Natural killer cell (primary cell): ENCODE results near the gene NCBP3. TPM values are rescaled to one million over a fixed set of nuclear protein-coding genes. Genes with fewer than 3 reads are reported as not detected.

ENCODE experiments used
- ATAC-seq, 3 donors: fragments of 150-1000 bp in 2 of 3; fragments of 200-7000 bp in 1 of 3; cut with Tn5 transposase; 1 replicate in 1 of 3; 2 replicates in 2 of 3; pipeline ENCODE4 v1.10.0; 2021; ENCODE audit warnings: mild to moderate bottlenecking in 2 of 3, moderate library complexity in 2 of 3
- DNase-seq, 2 donors: peaks; one replicate each; pipeline versions ENCODE4 v3.0.0 to v3.0.0-alpha.2; 2013 to 2021; ENCODE audit warnings: mixed read lengths in 1 of 2
- H3K27ac ChIP-seq: one replicate; pipeline ENCODE4 v1.5.1; 2013; ENCODE audit warnings: mild to moderate bottlenecking, low read length
- H3K27me3 ChIP-seq: one replicate; pipeline ENCODE4 v1.6.1; 2013; ENCODE audit warnings: low read length; ENCODE audit not compliant: control insufficient read depth, insufficient read depth
- H3K36me3 ChIP-seq: one replicate; pipeline ENCODE4 v1.6.1; 2013; ENCODE audit warnings: low read length; ENCODE audit not compliant: control insufficient read depth, insufficient read depth
- H3K4me1 ChIP-seq: one replicate; pipeline ENCODE4 v1.6.1; 2013; ENCODE audit warnings: low read length; ENCODE audit not compliant: control insufficient read depth, insufficient read depth
- H3K4me3 ChIP-seq: one replicate; pipeline ENCODE4 v1.5.1; 2013; ENCODE audit warnings: low read length
- H3K9me3 ChIP-seq: one replicate; pipeline ENCODE4 v1.6.1; 2013; ENCODE audit warnings: low read length; ENCODE audit not compliant: control insufficient read depth, insufficient read depth
- H3K27ac Mint-ChIP-seq, 2 donors: one replicate each; pipeline ENCODE4 v1.8.0; 2022; ENCODE audit warnings: mild to moderate bottlenecking in 2 of 2, mixed read lengths in 2 of 2, moderate library complexity in 1 of 2
- H3K27me3 Mint-ChIP-seq, 2 donors: one replicate each; pipeline ENCODE4 v1.8.0; 2022; ENCODE audit warnings: low read depth in 2 of 2, mixed read lengths in 2 of 2
- H3K36me3 Mint-ChIP-seq: one replicate; pipeline ENCODE4 v1.8.0; 2022; ENCODE audit warnings: mixed read lengths
- H3K4me1 Mint-ChIP-seq, 2 donors: one replicate each; pipeline ENCODE4 v1.8.0; 2022; ENCODE audit warnings: mixed read lengths in 2 of 2
- H3K4me3 Mint-ChIP-seq: one replicate; pipeline ENCODE4 v1.8.0; 2022; ENCODE audit warnings: mild to moderate bottlenecking, moderate library complexity, mixed read lengths
- H3K9me3 Mint-ChIP-seq, 2 donors: one replicate each; pipeline ENCODE4 v1.8.0; 2022; ENCODE audit warnings: mixed read lengths in 2 of 2
- WGBS: methylation state at CpG from one replicate; pipeline ENCODE4 v1.1.7; 2013; ENCODE audit warnings: missing lambda C conversion rate; ENCODE audit not compliant: insufficient coverage; 5-methylcytosine and 5-hydroxymethylcytosine counted together
- intact Hi-C: fragments of 100-400 bp; cut with micrococcal nuclease; formaldehyde crosslinking; loops from one replicate; pipeline ENCODE4 v1.14.2; 2022
- total RNA-seq, 4 donors: library from RNA; stranded (reverse); fragments of 120-200 nt in 1 of 4; gene quantifications; one replicate each; pipeline versions ENCODE4 v1.2.3 to v1.2.4, GENCODE V29; 2013 to 2022
- TF ChIP-seq, protein P1 (sequence below): fragments of 200-600 bp; IDR thresholded peaks from one replicate; pipeline ENCODE4 v1.8.0; 2022; ENCODE audit warnings: antibody characterized with exemption

NCBP3 gene
- total RNA-seq, 3 donors from 2014 or later (not counting 1 experiment from before 2014, with no cell fraction given): 55.9 to 60.7 (median 58.1) TPM

DNA sequence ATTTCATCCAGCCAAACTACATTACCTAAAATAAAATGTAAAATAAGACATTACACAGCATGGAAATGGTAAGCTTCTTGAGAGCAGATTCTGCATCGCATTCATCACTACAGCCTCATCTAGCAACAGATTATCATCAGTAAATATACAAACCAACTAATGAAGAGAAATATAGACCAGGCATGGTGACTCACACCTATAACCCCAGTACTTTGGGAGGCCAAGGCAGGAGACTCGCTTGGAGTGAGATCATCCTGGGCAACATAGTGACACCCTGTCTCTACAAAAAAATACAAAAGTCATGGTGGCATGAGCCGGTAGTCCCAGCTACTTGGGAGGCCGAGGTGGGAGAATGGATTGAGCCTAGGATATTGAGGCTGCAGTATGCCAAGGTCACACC lies 19.9 kb downstream of the NCBP3 start:
- H3K27me3 Mint-ChIP-seq: no peaks in the 10 kb centered on the region
- Histone ChIP-seq H3K9me3 (no peaks in the 10 kb centered on the region), H3K36me3 (peaks cover 62% of the 10 kb centered on the region), H3K27ac (no peak overlapping the region), H3K4me3 (no peak overlapping the region), H3K27me3 (no peaks in the 10 kb centered on the region), H3K4me1 (no peaks in the 10 kb centered on the region)
- TF ChIP-seq, protein P1, sequence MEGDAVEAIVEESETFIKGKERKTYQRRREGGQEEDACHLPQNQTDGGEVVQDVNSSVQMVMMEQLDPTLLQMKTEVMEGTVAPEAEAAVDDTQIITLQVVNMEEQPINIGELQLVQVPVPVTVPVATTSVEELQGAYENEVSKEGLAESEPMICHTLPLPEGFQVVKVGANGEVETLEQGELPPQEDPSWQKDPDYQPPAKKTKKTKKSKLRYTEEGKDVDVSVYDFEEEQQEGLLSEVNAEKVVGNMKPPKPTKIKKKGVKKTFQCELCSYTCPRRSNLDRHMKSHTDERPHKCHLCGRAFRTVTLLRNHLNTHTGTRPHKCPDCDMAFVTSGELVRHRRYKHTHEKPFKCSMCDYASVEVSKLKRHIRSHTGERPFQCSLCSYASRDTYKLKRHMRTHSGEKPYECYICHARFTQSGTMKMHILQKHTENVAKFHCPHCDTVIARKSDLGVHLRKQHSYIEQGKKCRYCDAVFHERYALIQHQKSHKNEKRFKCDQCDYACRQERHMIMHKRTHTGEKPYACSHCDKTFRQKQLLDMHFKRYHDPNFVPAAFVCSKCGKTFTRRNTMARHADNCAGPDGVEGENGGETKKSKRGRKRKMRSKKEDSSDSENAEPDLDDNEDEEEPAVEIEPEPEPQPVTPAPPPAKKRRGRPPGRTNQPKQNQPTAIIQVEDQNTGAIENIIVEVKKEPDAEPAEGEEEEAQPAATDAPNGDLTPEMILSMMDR: no peak
- H3K36me3 Mint-ChIP-seq: peaks cover 11% of the 10 kb centered on the region
- DNase-seq: no peak
- 95% methylated on average over 4 of the region's 4 CpGs for WGBS
- peaks cover 0 to 3% of the 10 kb centered on the region in 2 donors for H3K9me3 Mint-ChIP-seq
- H3K4me1 Mint-ChIP-seq: peaks cover 7% of the 10 kb centered on the region in 2 donors
- no peak overlapping the region for H3K4me3 Mint-ChIP-seq
- ATAC-seq: no peak
- H3K27ac Mint-ChIP-seq: no peak overlapping the region
- intact Hi-C loops: loop anchor here (2.0 kb wide), 1 partner anchor 143 kb away; no protein-coding TSS in a partner anchor

DNA sequence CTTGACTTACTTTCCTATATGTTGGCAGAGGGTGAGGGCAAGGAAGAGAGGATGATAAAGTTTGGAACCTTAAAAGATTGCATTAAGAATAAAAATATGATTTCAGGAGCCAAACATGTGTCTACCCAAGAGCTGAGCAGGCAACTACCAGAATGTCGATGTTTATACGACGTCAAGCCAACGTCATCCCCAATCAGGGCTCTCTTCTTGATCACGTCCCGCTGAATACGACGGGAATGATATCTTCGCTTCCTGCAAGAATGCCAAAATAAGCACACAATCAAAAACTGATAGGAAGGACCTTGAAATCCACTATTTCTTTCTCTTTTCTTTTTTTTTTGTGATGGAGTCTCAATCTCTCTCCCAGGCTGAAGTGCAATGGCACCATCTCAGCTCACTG lies 24.9 kb downstream of the NCBP3 start:
- TF ChIP-seq, protein P1: no peak
- DNase-seq (no peak), ATAC-seq (no peak)
- no peak overlapping the region for H3K27ac Mint-ChIP-seq
- no peak overlapping the region for H3K4me3 ChIP-seq
- peaks cover 82% of the 10 kb centered on the region for H3K36me3 ChIP-seq
- H3K27me3 ChIP-seq: no peaks in the 10 kb centered on the region
- peaks cover 22% of the 10 kb centered on the region for H3K36me3 Mint-ChIP-seq
- no peaks in the 10 kb centered on the region for H3K27me3 Mint-ChIP-seq
- H3K4me1 Mint-ChIP-seq: no peaks in the 10 kb centered on the region
- WGBS: 97% methylated on average over 9 of the region's 9 CpGs
- no peak overlapping the region for H3K4me3 Mint-ChIP-seq
- H3K9me3 Mint-ChIP-seq: no peaks in the 10 kb centered on the region
- intact Hi-C loops: no loop called here
- no peaks in the 10 kb centered on the region for H3K4me1 ChIP-seq
- H3K9me3 ChIP-seq: no peaks in the 10 kb centered on the region
- no peak overlapping the region for H3K27ac ChIP-seq

DNA sequence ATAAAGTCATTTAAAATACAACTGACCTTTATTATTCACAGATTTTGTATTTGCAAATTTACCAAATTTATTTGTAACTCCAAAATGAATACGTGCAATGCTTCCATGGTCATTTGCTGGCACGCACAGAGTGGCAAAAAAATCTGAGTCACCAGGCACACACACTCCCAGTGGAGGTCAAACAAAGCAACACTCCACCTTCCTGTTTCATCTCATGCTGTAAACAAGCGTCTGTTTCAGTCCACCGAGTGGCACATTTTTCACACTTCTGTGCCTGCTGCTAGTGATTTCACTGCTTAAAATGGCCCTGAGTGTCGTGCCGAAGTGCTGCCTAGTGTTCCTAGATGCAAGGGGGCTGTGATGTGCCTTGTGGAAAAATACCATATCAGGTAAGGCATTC lies 27.3 kb downstream of the NCBP3 start:
- Histone ChIP-seq H3K4me1 (no peaks in the 10 kb centered on the region), H3K9me3 (no peaks in the 10 kb centered on the region), H3K36me3 (peaks cover 86% of the 10 kb centered on the region), H3K4me3 (no peak overlapping the region), H3K27me3 (no peaks in the 10 kb centered on the region), H3K27ac (no peak overlapping the region)
- H3K36me3 Mint-ChIP-seq: peaks cover 29% of the 10 kb centered on the region
- H3K9me3 Mint-ChIP-seq: no peaks in the 10 kb centered on the region
- H3K27me3 Mint-ChIP-seq: no peaks in the 10 kb centered on the region
- DNase-seq (no peak), ATAC-seq (no peak)
- 77% methylated on average over 6 of the region's 6 CpGs for WGBS
- no peak overlapping the region for H3K4me3 Mint-ChIP-seq
- H3K27ac Mint-ChIP-seq: no peak overlapping the region
- no peaks in the 10 kb centered on the region for H3K4me1 Mint-ChIP-seq
- intact Hi-C loops: no loop called here
- TF ChIP-seq, protein P1: no peak

DNA sequence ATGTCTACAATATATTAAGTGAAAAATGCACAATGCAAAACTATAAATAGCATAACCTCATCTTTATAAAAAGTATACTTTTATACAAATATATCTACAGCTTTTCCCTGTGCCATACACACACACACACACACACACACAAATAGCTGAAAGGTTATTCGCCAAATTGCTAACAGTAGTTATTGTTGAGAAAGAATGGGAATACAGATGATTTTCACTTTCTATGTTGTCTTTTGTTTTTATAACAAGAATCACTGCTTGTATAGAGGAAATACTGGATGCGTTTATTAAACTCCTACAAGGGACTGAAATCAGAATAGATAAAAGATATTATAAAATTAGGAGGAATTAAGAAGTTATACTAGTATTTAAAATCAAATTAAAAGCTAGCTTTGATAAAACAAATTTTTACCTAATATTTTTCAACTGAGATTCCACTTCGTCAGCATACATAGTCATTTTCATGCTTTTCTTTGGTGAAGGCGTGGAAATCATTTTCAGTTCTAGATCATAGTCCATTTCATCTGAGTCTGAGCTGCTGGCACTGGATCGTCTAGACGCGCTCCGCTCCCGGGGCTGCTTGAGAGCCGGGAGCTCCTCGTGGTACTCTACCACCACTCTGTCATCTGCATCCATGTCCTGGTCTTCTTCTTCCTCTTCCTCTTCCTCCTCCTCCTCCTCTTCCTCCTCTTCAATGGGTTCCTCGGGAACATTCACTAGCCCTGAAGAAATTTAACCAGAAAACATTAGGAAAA lies 28.0 kb downstream of the NCBP3 start:
- H3K4me1 ChIP-seq: no peaks in the 10 kb centered on the region
- peaks cover 87% of the 10 kb centered on the region for H3K36me3 ChIP-seq
- TF ChIP-seq, protein P1: no peak
- H3K27ac Mint-ChIP-seq: no peak overlapping the region
- ATAC-seq: no peak
- H3K27ac ChIP-seq: no peak overlapping the region
- no peak overlapping the region for H3K4me3 ChIP-seq
- intact Hi-C loops: no loop called here
- no peaks in the 10 kb centered on the region for H3K27me3 Mint-ChIP-seq
- 98% methylated on average over 10 of the region's 12 CpGs for WGBS
- H3K4me3 Mint-ChIP-seq: no peak overlapping the region
- H3K4me1 Mint-ChIP-seq: no peaks in the 10 kb centered on the region
- no peaks in the 10 kb centered on the region for H3K27me3 ChIP-seq
- no peak for DNase-seq
- no peaks in the 10 kb centered on the region for H3K9me3 ChIP-seq
- H3K36me3 Mint-ChIP-seq: peaks cover 29% of the 10 kb centered on the region
- H3K9me3 Mint-ChIP-seq: no peaks in the 10 kb centered on the region
